Suprapubic skin (tissue), 4 donors: ENCODE results near the gene TEAD4.

Source experiments
- POLR2A ChIP-seq, 2 donors: fragments of 450-650 bp; IDR thresholded peaks; one replicate each; pipeline ENCODE4 v1.6.1; 2017; ENCODE audit warnings: antibody characterized with exemption in 2 of 2, mild to moderate bottlenecking in 2 of 2, moderate library complexity in 2 of 2
- POLR2AphosphoS5 ChIP-seq, 3 donors: sonication (generic); formaldehyde crosslinking; IDR thresholded peaks; one replicate each; pipeline ENCODE4 v1.6.1; 2017; ENCODE audit warnings: antibody characterized with exemption in 3 of 3
- TF ChIP-seq, protein P1 (sequence below), 2 donors: fragments of 200-600 bp in 1 of 2; fragments of 450-650 bp in 1 of 2; sonication (generic) in 1 of 2; IDR thresholded peaks; one replicate each; pipeline ENCODE4 v1.5.1; 2016 to 2019; ENCODE audit warnings: antibody characterized with exemption in 2 of 2, mild to moderate bottlenecking in 1 of 2, moderate library complexity in 1 of 2

DNA sequence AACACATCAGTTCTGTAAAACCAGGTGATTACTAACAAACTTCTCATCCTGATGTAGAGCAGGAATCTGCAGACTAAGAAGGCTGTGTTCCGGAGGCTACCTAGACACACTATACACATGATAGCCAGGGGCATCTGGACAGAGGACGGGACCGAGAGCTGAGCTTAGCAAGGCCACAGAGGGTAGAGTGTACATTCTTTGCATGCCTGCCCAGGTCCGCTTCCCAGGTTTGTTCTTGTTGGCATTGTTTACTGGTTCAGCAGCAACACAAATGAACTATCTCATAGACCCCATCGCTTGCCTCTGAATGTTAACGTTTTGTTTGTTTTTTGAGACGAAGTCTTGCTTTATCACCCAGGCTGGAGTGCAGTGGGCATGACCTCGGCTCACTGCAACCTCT lies 17.7 kb upstream of the TEAD4 start:
- TF ChIP-seq, protein P1, sequence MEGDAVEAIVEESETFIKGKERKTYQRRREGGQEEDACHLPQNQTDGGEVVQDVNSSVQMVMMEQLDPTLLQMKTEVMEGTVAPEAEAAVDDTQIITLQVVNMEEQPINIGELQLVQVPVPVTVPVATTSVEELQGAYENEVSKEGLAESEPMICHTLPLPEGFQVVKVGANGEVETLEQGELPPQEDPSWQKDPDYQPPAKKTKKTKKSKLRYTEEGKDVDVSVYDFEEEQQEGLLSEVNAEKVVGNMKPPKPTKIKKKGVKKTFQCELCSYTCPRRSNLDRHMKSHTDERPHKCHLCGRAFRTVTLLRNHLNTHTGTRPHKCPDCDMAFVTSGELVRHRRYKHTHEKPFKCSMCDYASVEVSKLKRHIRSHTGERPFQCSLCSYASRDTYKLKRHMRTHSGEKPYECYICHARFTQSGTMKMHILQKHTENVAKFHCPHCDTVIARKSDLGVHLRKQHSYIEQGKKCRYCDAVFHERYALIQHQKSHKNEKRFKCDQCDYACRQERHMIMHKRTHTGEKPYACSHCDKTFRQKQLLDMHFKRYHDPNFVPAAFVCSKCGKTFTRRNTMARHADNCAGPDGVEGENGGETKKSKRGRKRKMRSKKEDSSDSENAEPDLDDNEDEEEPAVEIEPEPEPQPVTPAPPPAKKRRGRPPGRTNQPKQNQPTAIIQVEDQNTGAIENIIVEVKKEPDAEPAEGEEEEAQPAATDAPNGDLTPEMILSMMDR (IDR thresholded peaks at IDR 0.05), result no peak
- no peak for TF ChIP-seq POLR2AphosphoS5 (IDR thresholded peaks at IDR 0.05)
- no peak for TF ChIP-seq POLR2A (IDR thresholded peaks at IDR 0.05)
